CD4-positive, alpha-beta T cell treated with Interferon gamma for 1 hour (primary cell): ENCODE measurements around the gene NOM1.

Experiments used
- DNase-seq: peaks from one replicate; pipeline ENCODE4 v3.0.0-alpha.2; 2020

NOM1 gene

GRCh38 chr7:156984174-156984891 lies 34.8 kb downstream of the NOM1 start:
- no peak for DNase-seq

GRCh38 chr7:156985101-156985992 lies 35.8 kb downstream of the NOM1 start:
- DNase-seq = no peak

GRCh38 chr7:156986378-156986777 lies 36.9 kb downstream of the NOM1 start:
- DNase-seq = no peak

GRCh38 chr7:156988343-156989185 lies 39.1 kb downstream of the NOM1 start:
- no peak for DNase-seq

GRCh38 chr7:156989766-156990535 lies 40.4 kb downstream of the NOM1 start:
- DNase-seq = no peak

- DNase-seq = no peak
Measured at GRCh38 chr7:156993021-156993924, 43.8 kb downstream of the NOM1 start.

GRCh38 chr7:156993925-156994235 lies 44.4 kb downstream of the NOM1 start:
- no peak for DNase-seq

GRCh38 chr7:156994417-156994816 lies 44.9 kb downstream of the NOM1 start:
- no peak for DNase-seq

- DNase-seq = no peak
Measured at GRCh38 chr7:156998988-156999957, 49.8 kb downstream of the NOM1 start.

- no peak for DNase-seq
Measured at GRCh38 chr7:156999958-157000726, 50.6 kb downstream of the NOM1 start.

GRCh38 chr7:157000741-157001653 lies 51.5 kb downstream of the NOM1 start:
- DNase-seq = no peak

- DNase-seq = no peak
Measured at GRCh38 chr7:157001920-157002818, 52.7 kb downstream of the NOM1 start.

- DNase-seq = no peak
Measured at GRCh38 chr7:157002819-157003421, 53.4 kb downstream of the NOM1 start.

- no peak for DNase-seq
Measured at GRCh38 chr7:157003445-157003755, 53.9 kb downstream of the NOM1 start.

GRCh38 chr7:157003756-157004520 lies 54.4 kb downstream of the NOM1 start:
- no peak for DNase-seq
